Neural crest cell (in vitro differentiated cells): ENCODE data around the gene CEBPE. TPM values are rescaled to one million over a fixed set of nuclear protein-coding genes. Genes with fewer than 3 reads are reported as not detected.

Source experiments
- DNase-seq: peaks from one replicate; pipeline ENCODE4 v3.0.0; 2021; ENCODE audit warnings: low read depth, mixed read lengths, low spot score
- H3K27ac Mint-ChIP-seq: one replicate; pipeline ENCODE4 v1.8.0; 2021; ENCODE audit warnings: mild to moderate bottlenecking, mixed read lengths; ENCODE audit not compliant: unreplicated experiment
- H3K27me3 Mint-ChIP-seq: 2 replicates; pipeline ENCODE4 v1.8.0; 2021; ENCODE audit warnings: low read depth, mild to moderate bottlenecking, mixed read lengths
- H3K36me3 Mint-ChIP-seq: 2 replicates; pipeline ENCODE4 v1.8.0; 2021; ENCODE audit warnings: low read depth, mild to moderate bottlenecking, mixed read lengths
- H3K4me1 Mint-ChIP-seq: 2 replicates; pipeline ENCODE4 v1.8.0; 2021; ENCODE audit warnings: mixed read lengths
- H3K4me3 Mint-ChIP-seq: one replicate; pipeline ENCODE4 v1.8.0; 2021; ENCODE audit warnings: mild to moderate bottlenecking, mixed read lengths
- H3K9me3 Mint-ChIP-seq: 2 replicates; pipeline ENCODE4 v1.8.0; 2021; ENCODE audit warnings: mixed read lengths
- total RNA-seq: library from RNA; stranded (reverse); gene quantifications from 2 replicates; pipeline ENCODE4 v1.2.1, GENCODE V29; 2021
- TF ChIP-seq, protein P1 (sequence below): fragments of 200-600 bp; sonication (generic); conservative IDR thresholded peaks from 2 replicates; pipeline ENCODE4 v1.5.0; 2021; ENCODE audit warnings: antibody characterized with exemption, mild to moderate bottlenecking

CEBPE gene
- total RNA-seq, 1 donor from 2014 or later = not detected

- Mint-ChIP-seq H3K27me3 (peaks cover 3% of the 10 kb centered on the region), H3K4me3 (no peak overlapping the region), H3K27ac (no peak overlapping the region), H3K36me3 (no peaks in the 10 kb centered on the region), H3K9me3 (no peaks in the 10 kb centered on the region), H3K4me1 (peaks cover 16% of the 10 kb centered on the region)
- no peak for DNase-seq
- TF ChIP-seq, protein P1, sequence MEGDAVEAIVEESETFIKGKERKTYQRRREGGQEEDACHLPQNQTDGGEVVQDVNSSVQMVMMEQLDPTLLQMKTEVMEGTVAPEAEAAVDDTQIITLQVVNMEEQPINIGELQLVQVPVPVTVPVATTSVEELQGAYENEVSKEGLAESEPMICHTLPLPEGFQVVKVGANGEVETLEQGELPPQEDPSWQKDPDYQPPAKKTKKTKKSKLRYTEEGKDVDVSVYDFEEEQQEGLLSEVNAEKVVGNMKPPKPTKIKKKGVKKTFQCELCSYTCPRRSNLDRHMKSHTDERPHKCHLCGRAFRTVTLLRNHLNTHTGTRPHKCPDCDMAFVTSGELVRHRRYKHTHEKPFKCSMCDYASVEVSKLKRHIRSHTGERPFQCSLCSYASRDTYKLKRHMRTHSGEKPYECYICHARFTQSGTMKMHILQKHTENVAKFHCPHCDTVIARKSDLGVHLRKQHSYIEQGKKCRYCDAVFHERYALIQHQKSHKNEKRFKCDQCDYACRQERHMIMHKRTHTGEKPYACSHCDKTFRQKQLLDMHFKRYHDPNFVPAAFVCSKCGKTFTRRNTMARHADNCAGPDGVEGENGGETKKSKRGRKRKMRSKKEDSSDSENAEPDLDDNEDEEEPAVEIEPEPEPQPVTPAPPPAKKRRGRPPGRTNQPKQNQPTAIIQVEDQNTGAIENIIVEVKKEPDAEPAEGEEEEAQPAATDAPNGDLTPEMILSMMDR = no peak
Observed at GRCh38 chr14:23114669-23115038, 4.4 kb downstream of the CEBPE start.

DNA sequence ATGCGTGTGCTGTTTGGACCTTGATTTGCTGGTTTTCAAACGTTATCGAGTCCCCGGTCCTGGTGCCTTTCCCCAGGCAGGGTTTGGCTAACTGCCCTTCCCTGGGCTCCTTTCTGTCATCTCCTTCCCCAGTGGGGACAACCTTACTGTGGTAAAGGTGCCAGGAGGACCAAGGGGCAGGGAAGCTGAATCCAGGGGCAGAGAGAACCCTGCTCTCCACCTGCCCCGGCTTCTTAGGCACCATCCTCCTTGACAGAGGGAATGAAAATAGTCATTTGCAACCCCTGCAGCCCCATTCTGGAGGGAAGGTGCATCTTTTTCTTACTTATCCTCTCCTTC, 5.0 kb downstream of the CEBPE start:
- DNase-seq = no peak
- Mint-ChIP-seq H3K27ac (no peak overlapping the region), H3K4me1 (peaks cover 10% of the 10 kb centered on the region), H3K4me3 (no peak overlapping the region), H3K9me3 (no peaks in the 10 kb centered on the region), H3K27me3 (peaks cover 3% of the 10 kb centered on the region), H3K36me3 (no peaks in the 10 kb centered on the region)
- TF ChIP-seq, protein P1 = no peak

- DNase-seq = no peak
- Mint-ChIP-seq H3K4me3 (no peak overlapping the region), H3K9me3 (no peaks in the 10 kb centered on the region), H3K36me3 (no peaks in the 10 kb centered on the region), H3K27ac (no peak overlapping the region), H3K27me3 (peaks cover 3% of the 10 kb centered on the region), H3K4me1 (peaks cover 9% of the 10 kb centered on the region)
- TF ChIP-seq, protein P1 = no peak
Observed at GRCh38 chr14:23113431-23114119, 5.5 kb downstream of the CEBPE start.

GRCh38 chr14:23112359-23113178, 6.5 kb downstream of the CEBPE start:
- H3K4me3 Mint-ChIP-seq = no peak overlapping the region
- TF ChIP-seq, protein P1 = no peak

GRCh38 chr14:23110579-23111365, 8.3 kb downstream of the CEBPE start:
- no peak overlapping the region for H3K27ac Mint-ChIP-seq
- H3K9me3 Mint-ChIP-seq = no peaks in the 10 kb centered on the region
- DNase-seq = no peak
- TF ChIP-seq, protein P1 = no peak
- no peaks in the 10 kb centered on the region for H3K27me3 Mint-ChIP-seq
- peaks cover 9% of the 10 kb centered on the region for H3K4me1 Mint-ChIP-seq
- H3K36me3 Mint-ChIP-seq = no peaks in the 10 kb centered on the region
- H3K4me3 Mint-ChIP-seq = no peak overlapping the region

More at GRCh38 chr14:23112359-23113178, 6.5 kb downstream of the CEBPE start:
- H3K9me3 Mint-ChIP-seq = no peaks in the 10 kb centered on the region
- H3K27ac Mint-ChIP-seq = no peak overlapping the region
- no peaks in the 10 kb centered on the region for H3K36me3 Mint-ChIP-seq
- H3K27me3 Mint-ChIP-seq = peaks cover 3% of the 10 kb centered on the region
- DNase-seq = no peak
- H3K4me1 Mint-ChIP-seq = peaks cover 9% of the 10 kb centered on the region
